ENCODE data around the gene EFNA3. TPM values are rescaled to one million over a fixed set of nuclear protein-coding genes. Genes with fewer than 3 reads are reported as not detected.

EFNA3 gene
- polyA plus RNA-seq, 1 donor from 2014 or later: 12.2 TPM

- peak overlapping the region; percentile 72 for H3K4me3 ChIP-seq (ENCODE audit: low read length)
- H3K36me3 ChIP-seq (ENCODE audit: insufficient read depth, low read length): no peaks in the 10 kb centered on the region
- H3K79me2 ChIP-seq (replicated peaks; ENCODE audit: insufficient read depth, low read length): peaks cover 8% of the 10 kb centered on the region
- no peaks in the 10 kb centered on the region for H3K9me2 ChIP-seq (ENCODE audit: insufficient read depth, low read length)
- H4K20me1 ChIP-seq (ENCODE audit: insufficient read depth): no peaks in the 10 kb centered on the region
- TF ChIP-seq SMC3 (conservative IDR thresholded peaks at IDR 0.05; ENCODE audit: poor library complexity): peak; percentile 83
- TF ChIP-seq, protein P1, sequence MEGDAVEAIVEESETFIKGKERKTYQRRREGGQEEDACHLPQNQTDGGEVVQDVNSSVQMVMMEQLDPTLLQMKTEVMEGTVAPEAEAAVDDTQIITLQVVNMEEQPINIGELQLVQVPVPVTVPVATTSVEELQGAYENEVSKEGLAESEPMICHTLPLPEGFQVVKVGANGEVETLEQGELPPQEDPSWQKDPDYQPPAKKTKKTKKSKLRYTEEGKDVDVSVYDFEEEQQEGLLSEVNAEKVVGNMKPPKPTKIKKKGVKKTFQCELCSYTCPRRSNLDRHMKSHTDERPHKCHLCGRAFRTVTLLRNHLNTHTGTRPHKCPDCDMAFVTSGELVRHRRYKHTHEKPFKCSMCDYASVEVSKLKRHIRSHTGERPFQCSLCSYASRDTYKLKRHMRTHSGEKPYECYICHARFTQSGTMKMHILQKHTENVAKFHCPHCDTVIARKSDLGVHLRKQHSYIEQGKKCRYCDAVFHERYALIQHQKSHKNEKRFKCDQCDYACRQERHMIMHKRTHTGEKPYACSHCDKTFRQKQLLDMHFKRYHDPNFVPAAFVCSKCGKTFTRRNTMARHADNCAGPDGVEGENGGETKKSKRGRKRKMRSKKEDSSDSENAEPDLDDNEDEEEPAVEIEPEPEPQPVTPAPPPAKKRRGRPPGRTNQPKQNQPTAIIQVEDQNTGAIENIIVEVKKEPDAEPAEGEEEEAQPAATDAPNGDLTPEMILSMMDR (IDR thresholded peaks at IDR 0.05; ENCODE audit: poor library complexity, severe bottlenecking): peak; percentile 71
- TF ChIP-seq RAD21 (conservative IDR thresholded peaks at IDR 0.05): peak; percentile 73
- no peak for TF ChIP-seq POLR2AphosphoS5 (IDR thresholded peaks at IDR 0.05)
- no peak for TF ChIP-seq EP300 (conservative IDR thresholded peaks at IDR 0.05; ENCODE audit: poor library complexity, severe bottlenecking)
- H3F3A ChIP-seq (ENCODE audit: insufficient read depth, low read length, poor library complexity, severe bottlenecking): no peaks in the 10 kb centered on the region
- no peaks in the 10 kb centered on the region for H3K9me3 ChIP-seq (ENCODE audit: low read length)
- H2AFZ ChIP-seq (ENCODE audit: low read depth, low read length): no peak overlapping the region
- H3K27me3 ChIP-seq (ENCODE audit: insufficient read depth, low read depth, low read length): no peaks in the 10 kb centered on the region
- H3K4me2 ChIP-seq (ENCODE audit: low read length): peak overlapping the region; percentile 62
- no peak overlapping the region for H3K27ac ChIP-seq (ENCODE audit: low read length)
- H3K9ac ChIP-seq (ENCODE audit: low read length): no peak overlapping the region
Observed at GRCh38 chr1:155062702-155063411, 15.8 kb upstream of the EFNA3 start.

DNA sequence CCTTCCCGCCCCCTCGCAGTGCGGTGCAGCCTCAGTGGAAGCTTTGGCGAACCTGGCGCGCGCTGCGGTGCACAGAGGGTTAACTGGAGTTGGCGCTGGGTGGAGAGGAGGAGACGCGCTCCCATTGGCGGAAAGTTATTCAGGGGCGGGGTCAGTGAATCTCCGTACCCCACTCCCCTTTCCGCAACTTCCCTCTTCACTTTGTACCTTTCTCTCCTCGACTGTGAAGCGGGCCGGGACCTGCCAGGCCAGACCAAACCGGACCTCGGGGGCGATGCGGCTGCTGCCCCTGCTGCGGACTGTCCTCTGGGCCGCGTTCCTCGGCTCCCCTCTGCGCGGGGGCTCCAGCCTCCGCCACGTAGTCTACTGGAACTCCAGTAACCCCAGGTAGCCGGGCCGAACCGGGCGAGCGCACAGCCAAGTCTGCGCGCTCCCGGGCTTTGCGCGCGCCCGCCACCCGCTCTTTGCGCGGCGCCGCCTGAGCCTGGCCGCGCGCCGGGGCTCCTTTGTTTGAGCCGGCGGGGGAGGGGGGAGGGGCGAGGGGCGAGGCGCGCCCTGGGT is 15.0 kb upstream of the EFNA3 start, which contains the start of gene EFNA4:
Gene EFNA4, plus strand, starts transcription at position 191 of the 561 bp plus-strand sequence. Its CDS starts 84 bp downstream, at position 275.
- Histone ChIP-seq H3F3A (ENCODE audit: insufficient read depth, low read length, poor library complexity, severe bottlenecking) (no peaks in the 10 kb centered on the region), H3K9ac (ENCODE audit: low read length) (peak within 1 kb of the TSS; percentile 60), H3K27me3 (ENCODE audit: insufficient read depth, low read depth, low read length) (no peaks in the 10 kb centered on the region), H3K9me3 (ENCODE audit: low read length) (no peaks in the 10 kb centered on the region), H2AFZ (ENCODE audit: low read depth, low read length) (no peak within 1 kb of the TSS), H3K4me2 (ENCODE audit: low read length) (peak within 1 kb of the TSS; percentile 84), H3K27ac (ENCODE audit: low read length) (no peak within 1 kb of the TSS), H3K9me2 (ENCODE audit: insufficient read depth, low read length) (no peaks in the 10 kb centered on the region), H3K4me3 (ENCODE audit: low read length) (peak within 1 kb of the TSS; percentile 72), H3K79me2 (replicated peaks; ENCODE audit: insufficient read depth, low read length) (peaks cover 8% of the 10 kb centered on the region), H3K36me3 (ENCODE audit: insufficient read depth, low read length) (no peaks in the 10 kb centered on the region), H4K20me1 (ENCODE audit: insufficient read depth) (no peaks in the 10 kb centered on the region)
- TF ChIP-seq, protein P1 (IDR thresholded peaks at IDR 0.05; ENCODE audit: poor library complexity, severe bottlenecking): no peak
- TF ChIP-seq SMC3 (conservative IDR thresholded peaks at IDR 0.05; ENCODE audit: poor library complexity) (no peak), EZH2 (IDR thresholded peaks at IDR 0.05; ENCODE audit: borderline replicate concordance, insufficient read depth, low read length, poor library complexity, severe bottlenecking) (no peak), TAF1 (IDR thresholded peaks at IDR 0.05; ENCODE audit: low read depth) (no peak), EP300 (conservative IDR thresholded peaks at IDR 0.05; ENCODE audit: poor library complexity, severe bottlenecking) (no peak), MXI1 (conservative IDR thresholded peaks at IDR 0.05; ENCODE audit: poor library complexity, severe bottlenecking) (no peak), RAD21 (conservative IDR thresholded peaks at IDR 0.05) (no peak), REST (IDR thresholded peaks at IDR 0.05; ENCODE audit: borderline replicate concordance) (no peak), POLR2AphosphoS5 (IDR thresholded peaks at IDR 0.05) (no peak)

All from neural cell (in vitro differentiated cells).